HG02970 (cell line): ENCODE measurements around the gene GBP3.
A peak's percentile ranks its signal among the peaks of the same experiment; 100 is the strongest.
"Not testable (repeated sequence)": the region's sequence is repeated elsewhere in the genome, so short reads cannot be mapped to it uniquely, and the experiment has no call there.

Source experiments
- ATAC-seq: cut with Tn5 transposase; IDR thresholded peaks from one replicate; pipeline ENCODE4 v1.9.1; 2021; ENCODE audit warnings: mild to moderate bottlenecking, moderate library complexity, moderate number of reproducible peaks; ENCODE audit not compliant: unreplicated experiment, low FRiP score

Gene GBP3

GRCh38 chr1:89041721-89042120 is 19.1 kb upstream of the GBP3 start:
- no peak for ATAC-seq

- ATAC-seq = peak; percentile 94
These were observed 18.5 kb upstream of the GBP3 start for GRCh38 chr1:89041119-89041641.

- ATAC-seq = no peak
These were observed 17.6 kb upstream of the GBP3 start for GRCh38 chr1:89040315-89040626.

- no peak for ATAC-seq
These were observed 14.5 kb upstream of the GBP3 start for GRCh38 chr1:89037186-89037585.

- ATAC-seq = no peak
These were observed 12.4 kb upstream of the GBP3 start for GRCh38 chr1:89035080-89035479.

- not testable (repeated sequence) for ATAC-seq
These were observed 11.3 kb upstream of the GBP3 start for GRCh38 chr1:89034004-89034403.

- not testable (repeated sequence) for ATAC-seq
These were observed 6.4 kb upstream of the GBP3 start for GRCh38 chr1:89029051-89029450.

GRCh38 chr1:89025928-89026327 is 3.3 kb upstream of the GBP3 start:
- no peak for ATAC-seq

- ATAC-seq = no peak
These were observed 360 bp upstream of the GBP3 start for GRCh38 chr1:89023026-89023425.

- ATAC-seq = not testable (repeated sequence)
These were observed 4.3 kb downstream of the GBP3 start for GRCh38 chr1:89018318-89018717.

- ATAC-seq = no peak
These were observed 14.2 kb downstream of the GBP3 start for GRCh38 chr1:89008511-89008910.

- no peak for ATAC-seq
These were observed 17.1 kb downstream of the GBP3 start for GRCh38 chr1:89005286-89006151.

- not testable (repeated sequence) for ATAC-seq
These were observed 20.5 kb downstream of the GBP3 start for GRCh38 chr1:89002176-89002575.

- no peak for ATAC-seq
These were observed 21.2 kb downstream of the GBP3 start for GRCh38 chr1:89001510-89001909.

GRCh38 chr1:88998716-88999115 is 23.9 kb downstream of the GBP3 start:
- peak; percentile 56 for ATAC-seq

- ATAC-seq = no peak
These were observed 32.2 kb downstream of the GBP3 start for GRCh38 chr1:88990426-88990825.

- no peak for ATAC-seq
These were observed 37.0 kb downstream of the GBP3 start for GRCh38 chr1:88985692-88986091.

- no peak for ATAC-seq
These were observed 37.6 kb downstream of the GBP3 start for GRCh38 chr1:88985032-88985431.

- ATAC-seq = no peak
These were observed 38.1 kb downstream of the GBP3 start for GRCh38 chr1:88984569-88984968.

GRCh38 chr1:88983791-88984559 is 38.7 kb downstream of the GBP3 start:
- no peak for ATAC-seq

GRCh38 chr1:88982055-88982454 is 40.6 kb downstream of the GBP3 start:
- ATAC-seq = no peak
